CD4-positive, alpha-beta T cell treated with Interferon gamma for 1 hour (primary cell): ENCODE results near the gene GAS2L2.
"Not testable (repeated sequence)": the region's sequence is repeated elsewhere in the genome, so short reads cannot be mapped to it uniquely, and the experiment has no call there.

Experiments
- DNase-seq: peaks from one replicate; pipeline ENCODE4 v3.0.0-alpha.2; 2020

The GAS2L2 gene

DNA sequence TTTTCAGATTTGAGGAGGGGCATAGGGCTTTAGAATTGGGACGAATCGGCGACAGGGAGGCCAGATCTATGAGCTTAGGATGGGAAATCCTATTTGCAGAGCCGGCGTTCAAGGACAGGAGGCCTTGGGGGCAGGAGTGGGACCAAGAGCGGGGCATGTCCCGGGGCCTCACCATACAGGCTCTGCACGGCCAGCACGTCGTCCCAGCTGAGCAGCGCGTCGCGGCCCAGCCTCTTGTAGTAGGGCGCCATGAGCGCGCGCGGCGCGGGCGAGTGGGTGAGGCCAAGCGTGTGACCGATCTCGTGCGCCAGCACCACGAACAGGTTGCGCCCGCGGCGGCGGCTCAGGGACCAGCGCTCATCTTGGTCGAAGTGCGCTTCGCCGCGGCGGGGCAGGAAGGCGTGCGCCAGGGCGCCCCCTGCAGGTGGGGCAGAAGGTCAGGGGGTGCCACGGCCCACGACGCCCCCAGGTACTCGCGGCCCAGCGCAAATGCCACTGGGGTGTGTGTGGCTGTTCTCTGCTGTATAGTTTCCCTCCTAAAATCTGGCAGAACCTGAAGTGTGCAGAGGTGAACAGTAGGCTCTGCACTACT lies 17.0 kb upstream of the GAS2L2 start:
- no peak for DNase-seq

DNA sequence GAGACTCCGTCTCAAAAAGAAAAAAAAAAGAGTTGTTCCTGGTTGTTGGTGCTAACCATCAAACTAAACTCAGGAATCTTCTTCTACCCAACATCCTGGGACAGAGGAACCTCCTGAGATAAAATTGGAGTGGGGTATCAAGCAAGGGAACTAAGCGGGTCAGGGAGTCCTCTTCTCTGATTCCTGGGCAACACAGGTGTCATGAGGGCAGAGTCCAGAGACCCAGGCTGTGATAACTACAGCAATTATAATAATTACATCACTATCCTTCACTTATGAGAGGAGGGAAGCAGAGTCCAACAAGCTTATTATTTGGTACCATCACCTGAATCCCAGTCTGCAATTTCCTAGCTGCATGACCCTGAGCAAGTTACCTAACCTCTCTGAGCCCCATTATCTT lies 15.8 kb upstream of the GAS2L2 start:
- DNase-seq, result no peak

- DNase-seq, result peak; percentile 25
These were observed 14.0 kb upstream of the GAS2L2 start for GRCh38 chr17:35766903-35767510.

DNA sequence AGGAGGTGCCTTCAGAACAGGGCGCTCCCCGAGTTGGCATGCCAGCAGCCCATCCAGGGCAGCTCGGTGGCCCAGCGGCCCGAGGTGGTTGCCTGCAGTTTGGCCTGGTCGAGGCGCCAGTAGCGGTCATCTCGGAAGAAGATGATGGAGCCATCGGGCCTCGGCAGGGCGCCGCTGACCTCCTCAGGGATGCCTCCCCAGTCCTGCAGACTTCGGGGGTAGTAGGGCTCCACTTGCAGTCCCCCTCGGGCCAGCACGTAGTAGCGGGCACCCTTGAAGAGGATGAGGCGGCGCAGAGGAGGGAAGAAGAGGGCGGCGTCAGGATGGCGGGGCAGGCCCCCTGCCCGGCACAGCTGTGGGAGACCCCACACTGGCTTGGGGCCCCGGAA lies 13.4 kb upstream of the GAS2L2 start:
- DNase-seq, result no peak

DNA sequence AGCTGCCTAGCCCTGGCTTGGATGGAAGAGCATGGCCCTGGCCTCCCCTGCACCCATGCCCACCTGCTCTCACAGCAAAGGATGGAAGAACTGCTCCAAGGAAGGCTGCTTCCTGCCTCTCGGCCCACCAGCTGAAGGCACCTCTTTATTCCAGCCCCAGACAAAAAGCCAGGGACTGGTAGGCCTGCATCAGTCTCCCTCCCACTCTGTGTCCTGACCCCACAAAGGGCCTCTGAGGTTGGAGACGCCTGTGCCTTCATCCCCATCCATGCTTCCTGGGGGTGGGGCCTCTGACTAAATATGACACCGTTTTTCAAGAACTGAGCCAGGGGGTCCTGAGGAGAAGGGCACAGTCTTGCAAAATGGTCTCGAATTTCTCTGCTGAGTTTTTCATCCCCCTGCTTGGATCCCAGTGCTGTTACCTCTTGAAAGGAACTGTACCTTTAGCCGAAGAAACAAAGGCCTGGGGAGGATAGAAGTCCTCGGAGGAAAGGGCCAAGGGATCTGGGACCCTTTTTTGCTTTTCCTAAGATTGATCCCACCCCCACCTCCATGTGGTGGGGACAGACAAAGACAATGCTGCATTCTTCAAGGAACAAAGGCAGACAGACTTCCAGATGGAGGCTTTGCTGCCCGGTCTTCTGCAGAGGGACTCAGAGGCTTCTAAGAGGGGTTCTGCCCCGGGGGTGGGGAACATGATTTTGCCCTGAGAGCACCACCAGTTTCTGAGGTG lies 12.9 kb upstream of the GAS2L2 start:
- no peak for DNase-seq

- DNase-seq, result no peak
These were observed 12.2 kb upstream of the GAS2L2 start for GRCh38 chr17:35765086-35765710.

- peak; percentile 87 for DNase-seq
These were observed 11.3 kb upstream of the GAS2L2 start for GRCh38 chr17:35764123-35764991.

GRCh38 chr17:35763767-35764122 lies 10.7 kb upstream of the GAS2L2 start:
- DNase-seq, result no peak

DNA sequence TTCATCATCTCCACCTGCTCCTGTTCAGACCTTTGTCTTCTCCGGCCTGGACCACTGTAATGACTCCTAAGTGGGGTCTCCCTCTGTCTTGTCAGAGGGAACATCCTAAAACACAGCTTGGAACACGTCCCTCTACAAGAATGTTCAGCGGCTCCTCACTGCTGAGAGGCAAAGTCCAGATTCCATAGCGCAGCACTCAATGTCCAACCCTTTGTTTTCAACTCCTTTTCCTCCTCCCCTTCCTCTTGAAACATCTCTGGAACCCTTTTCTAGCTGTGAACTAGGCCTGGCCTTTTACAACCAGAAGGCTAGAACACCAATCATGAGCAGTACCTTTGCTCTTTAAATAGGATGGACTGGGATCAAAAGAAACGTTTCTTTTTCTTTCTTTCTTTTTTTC lies 8.6 kb upstream of the GAS2L2 start:
- no peak for DNase-seq

- DNase-seq, result no peak
These were observed 7.5 kb upstream of the GAS2L2 start, which contains the start of gene C17orf50 for GRCh38 chr17:35760587-35760986. Gene C17orf50, plus strand, starts transcription at chr17:35760887. Its CDS starts 55 bp downstream, at chr17:35760942.

DNA sequence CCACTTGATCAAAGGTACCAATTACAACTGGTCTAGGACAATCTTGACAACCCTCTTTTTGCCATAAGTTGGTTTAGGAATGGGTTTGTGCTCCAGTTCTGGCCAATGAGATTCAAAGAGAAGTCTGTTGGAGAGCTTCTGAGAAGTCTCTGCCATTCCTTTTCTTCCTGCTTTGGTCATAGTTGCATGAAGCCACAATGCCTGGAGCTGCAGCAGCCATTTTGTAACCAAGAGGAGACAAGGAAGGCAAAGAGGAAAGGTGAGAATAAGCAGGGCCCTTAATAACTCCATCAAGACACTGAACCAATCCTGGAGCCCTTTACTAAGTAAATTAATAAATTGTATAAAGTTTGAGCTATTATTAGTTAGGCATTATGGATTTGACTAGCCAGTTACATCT lies 4.2 kb upstream of the GAS2L2 start:
- DNase-seq, result no peak

- no peak for DNase-seq
These were observed 568 bp downstream of the GAS2L2 start for GRCh38 chr17:35752471-35752870.

GRCh38 chr17:35751541-35751940 lies 1.5 kb downstream of the GAS2L2 start:
- DNase-seq, result not testable (repeated sequence)

DNA sequence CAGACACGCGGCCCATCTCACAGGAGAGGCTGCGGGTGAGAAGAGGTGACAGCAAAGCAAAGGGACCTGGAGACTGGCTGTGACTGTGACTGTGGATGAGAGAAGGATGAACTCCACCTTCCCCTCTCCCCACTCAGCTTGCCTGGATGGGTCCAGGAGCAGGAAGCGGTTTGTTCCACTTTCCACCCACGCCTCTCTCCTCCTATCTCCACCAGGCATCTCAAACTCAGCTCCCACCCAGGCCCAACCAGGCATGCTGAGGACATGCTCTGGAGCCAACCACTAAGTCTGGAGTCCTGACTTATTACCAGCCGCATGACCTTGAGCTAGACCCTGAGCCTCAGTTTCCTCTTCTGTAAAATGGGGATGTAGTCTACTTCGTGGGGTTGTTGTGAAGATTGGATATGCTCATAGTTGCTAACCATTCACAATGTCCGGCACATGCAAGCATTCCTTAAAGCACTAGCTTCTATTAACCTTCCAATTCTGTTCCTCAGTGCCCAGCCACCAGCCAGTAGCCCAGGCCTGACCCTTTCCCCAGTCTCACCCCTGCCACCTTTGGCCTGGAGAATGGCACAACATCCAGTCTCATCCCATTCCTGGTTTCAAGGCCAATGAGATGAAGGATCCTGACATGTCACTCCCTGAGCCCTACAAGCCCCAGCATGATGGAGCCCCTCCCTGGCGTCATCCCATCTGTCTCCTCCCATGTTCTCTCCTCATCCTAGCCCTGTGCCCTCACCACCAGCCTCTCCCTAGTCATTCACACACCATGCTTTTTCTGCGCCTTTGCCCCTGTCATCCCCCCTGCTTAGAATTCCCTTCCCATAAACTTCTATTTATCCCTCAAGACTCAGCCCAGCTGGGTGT lies 2.3 kb downstream of the GAS2L2 start:
- DNase-seq, result no peak

DNA sequence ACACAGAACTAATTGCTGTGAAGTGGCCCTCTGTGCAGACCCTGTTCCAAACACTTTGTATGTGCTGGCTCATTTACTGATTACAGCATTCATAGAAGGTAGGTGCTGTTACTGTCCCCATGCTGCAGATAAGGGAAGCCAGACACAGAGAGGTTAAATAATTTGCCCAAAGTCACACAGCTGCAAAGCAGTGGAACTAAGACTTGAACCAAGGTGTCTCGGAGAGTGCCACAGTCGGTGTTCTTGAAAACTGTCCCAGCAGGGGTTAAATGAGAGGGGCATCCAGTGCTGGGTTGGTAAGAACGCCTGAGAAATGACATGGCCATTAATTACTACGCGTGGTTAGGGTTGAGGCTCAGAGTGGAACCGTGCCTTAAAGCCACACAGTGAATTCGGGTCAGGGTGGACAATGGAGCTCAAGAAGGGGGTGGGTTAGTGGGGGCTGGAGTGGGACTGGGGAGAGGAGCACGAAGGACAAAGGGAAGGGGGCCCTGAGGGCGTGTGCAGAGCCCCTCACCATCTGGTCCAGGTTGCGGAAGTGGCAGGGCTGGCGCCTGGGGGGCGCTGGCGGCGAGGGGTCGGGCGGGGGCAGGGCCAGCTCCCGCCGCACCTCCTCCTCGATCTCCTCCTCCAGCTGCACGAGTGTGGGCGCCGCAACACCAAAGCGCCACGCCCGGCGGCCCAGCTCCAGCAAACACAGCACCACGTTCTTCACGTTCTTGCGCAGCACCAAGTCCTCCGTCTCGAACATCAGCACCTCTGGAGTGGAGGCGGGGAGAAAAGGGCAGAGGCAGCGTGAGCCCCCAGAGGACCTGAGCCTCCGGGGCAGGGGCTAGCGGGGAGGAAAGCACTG lies 3.3 kb downstream of the GAS2L2 start:
- DNase-seq, result no peak

DNA sequence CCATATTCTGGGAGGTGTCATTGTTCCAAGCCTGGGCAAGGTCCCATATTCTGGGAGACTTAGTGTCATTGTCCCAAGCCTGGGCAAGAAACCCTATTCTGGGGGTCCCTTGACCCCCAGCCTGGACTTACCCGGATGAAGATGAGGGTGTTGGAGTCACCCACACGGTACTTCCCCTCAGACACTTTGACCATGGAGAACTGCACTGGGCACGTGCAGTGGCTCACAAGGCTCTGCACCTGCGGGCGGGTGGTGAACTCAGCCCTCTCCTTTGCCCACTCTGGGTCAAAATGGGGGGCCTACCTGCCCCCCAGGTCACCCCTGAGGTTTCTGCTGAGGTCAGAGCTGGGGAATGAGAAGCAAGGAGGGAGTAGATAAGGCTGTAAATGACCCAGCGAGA lies 4.1 kb downstream of the GAS2L2 start:
- DNase-seq, result no peak

DNA sequence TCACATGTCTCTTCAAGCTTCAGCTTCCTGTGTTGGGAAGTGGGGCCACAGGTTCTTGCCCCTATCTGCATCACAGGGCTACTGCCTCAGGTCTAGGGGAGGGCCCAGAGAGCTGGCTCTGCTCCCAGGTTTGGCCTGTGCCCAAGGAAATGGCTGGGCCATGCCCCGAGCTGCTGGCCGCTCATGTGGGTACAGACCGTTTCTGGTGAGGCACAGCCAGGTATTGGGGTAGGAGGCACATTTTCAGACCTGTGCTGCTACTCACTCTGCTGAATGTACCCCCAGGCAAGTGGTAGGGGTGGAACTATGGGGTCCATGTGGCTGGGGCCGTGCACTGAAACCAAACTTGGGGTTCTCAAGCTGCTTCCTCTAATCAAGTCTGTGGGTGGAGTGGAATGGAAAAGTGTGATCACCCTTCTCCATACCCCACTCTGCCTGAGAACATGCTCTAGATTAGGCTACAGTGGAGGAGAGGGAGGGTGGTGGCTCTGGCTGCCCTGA lies 4.6 kb downstream of the GAS2L2 start:
- DNase-seq, result no peak

- peak; percentile 69 for DNase-seq
These were observed 5.5 kb downstream of the GAS2L2 start for GRCh38 chr17:35747540-35748017.

DNA sequence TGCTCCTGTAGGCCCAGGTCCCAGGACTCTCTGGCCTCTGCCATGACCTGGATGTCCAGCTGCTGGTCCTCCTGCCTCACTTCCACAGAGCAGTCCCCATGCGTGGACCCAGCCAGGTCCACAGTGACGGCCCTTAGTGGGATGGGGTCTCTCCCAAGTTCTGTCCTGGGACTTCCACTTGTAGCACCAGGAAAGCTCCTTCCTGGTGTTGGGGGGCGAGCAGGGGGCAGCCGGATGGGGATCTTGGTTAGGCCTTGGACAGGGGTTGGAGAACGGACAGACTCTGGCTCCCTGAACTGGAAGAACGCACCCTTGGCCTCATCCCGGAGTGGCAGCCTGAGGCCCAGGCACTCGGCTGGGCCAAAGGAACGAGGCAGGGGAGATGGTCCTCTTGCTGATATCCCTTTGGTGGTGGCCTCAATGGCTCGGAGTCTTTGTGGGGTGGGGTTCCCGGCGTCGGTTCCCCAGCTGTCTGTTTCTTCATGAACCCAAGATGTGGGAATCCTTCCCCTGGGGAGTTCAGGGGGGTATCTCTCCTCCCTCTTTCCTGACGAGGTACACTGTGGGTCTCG lies 7.2 kb downstream of the GAS2L2 start:
- no peak for DNase-seq

DNA sequence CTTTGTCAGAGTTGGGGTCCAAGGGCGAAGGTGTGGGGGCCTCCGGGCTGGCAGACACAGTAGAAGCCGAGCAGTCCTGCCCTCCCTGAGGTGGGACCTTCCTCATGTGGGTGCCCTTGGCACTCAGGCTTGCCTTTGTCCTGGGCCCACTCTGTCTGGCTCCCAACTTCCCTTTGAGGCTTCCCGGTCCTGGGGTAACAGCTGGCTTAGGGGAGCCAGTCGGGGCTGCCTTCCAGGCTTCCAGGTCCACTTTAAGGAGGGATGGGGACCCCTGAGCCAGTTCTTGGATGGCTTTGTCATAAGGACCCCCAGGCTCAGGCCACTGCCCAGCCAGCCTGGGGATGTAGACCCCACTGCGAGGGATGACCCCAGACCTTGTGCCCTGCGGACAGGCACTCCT lies 7.8 kb downstream of the GAS2L2 start:
- no peak for DNase-seq
